Parathyroid adenoma (tissue), 2 donors: Measurements from ENCODE around the gene RIOK3.

Source experiments
- H2AFZ ChIP-seq: fragments of 300-600 bp; sonication (generic); one replicate; pipeline ENCODE4 v1.7.0; 2017; ENCODE audit warnings: antibody characterized with exemption, mild to moderate bottlenecking
- H3K27ac ChIP-seq: fragments of 300-600 bp; sonication (generic); one replicate; pipeline ENCODE4 v1.7.0; 2017
- H3K27me3 ChIP-seq: fragments of 300-600 bp; sonication (generic); one replicate; pipeline ENCODE4 v1.7.0; 2017; ENCODE audit warnings: low read length; ENCODE audit not compliant: control insufficient read depth, insufficient read depth
- H3K36me3 ChIP-seq: fragments of 300-600 bp; sonication (generic); one replicate; pipeline ENCODE4 v1.7.0; 2017; ENCODE audit warnings: low read length; ENCODE audit not compliant: control insufficient read depth, insufficient read depth
- H3K4me1 ChIP-seq: fragments of 300-600 bp; sonication (generic); one replicate; pipeline ENCODE4 v1.7.0; 2017; ENCODE audit warnings: control low read depth
- H3K4me2 ChIP-seq: fragments of 300-600 bp; sonication (generic); one replicate; pipeline ENCODE4 v1.7.0; 2017; ENCODE audit warnings: low read length
- H3K4me3 ChIP-seq: fragments of 300-600 bp; sonication (generic); one replicate; pipeline ENCODE4 v1.7.0; 2017; ENCODE audit warnings: low read depth, low read length
- H3K79me2 ChIP-seq: fragments of 300-600 bp; sonication (generic); one replicate; pipeline ENCODE4 v1.7.0; 2017; ENCODE audit warnings: control low read depth
- H3K9ac ChIP-seq: fragments of 300-600 bp; sonication (generic); one replicate; pipeline ENCODE4 v1.7.0; 2017; ENCODE audit warnings: mild to moderate bottlenecking
- H3K9me3 ChIP-seq: fragments of 300-600 bp; sonication (generic); one replicate; pipeline ENCODE4 v1.7.0; 2017; ENCODE audit warnings: low read length; ENCODE audit not compliant: control insufficient read depth
- TF ChIP-seq, protein P1 (sequence below): fragments of 300-600 bp; sonication (generic); IDR thresholded peaks from one replicate; pipeline ENCODE4 v1.7.0; 2017; ENCODE audit warnings: antibody characterized with exemption, mild to moderate bottlenecking
- donor health status: primary hyperparathyroidism.

The RIOK3 gene

GRCh38 chr18:23529604-23530003, 76.5 kb downstream of the RIOK3 start:
- Histone ChIP-seq H3K4me1 (peaks cover 4% of the 10 kb centered on the region), H3K79me2 (no peaks in the 10 kb centered on the region), H3K9ac (no peak overlapping the region), H3K27ac (no peak overlapping the region), H2AFZ (no peak overlapping the region), H3K27me3 (no peaks in the 10 kb centered on the region), H3K36me3 (no peaks in the 10 kb centered on the region), H3K4me2 (no peak overlapping the region), H3K9me3 (no peaks in the 10 kb centered on the region), H3K4me3 (no peak overlapping the region)
- TF ChIP-seq, protein P1, sequence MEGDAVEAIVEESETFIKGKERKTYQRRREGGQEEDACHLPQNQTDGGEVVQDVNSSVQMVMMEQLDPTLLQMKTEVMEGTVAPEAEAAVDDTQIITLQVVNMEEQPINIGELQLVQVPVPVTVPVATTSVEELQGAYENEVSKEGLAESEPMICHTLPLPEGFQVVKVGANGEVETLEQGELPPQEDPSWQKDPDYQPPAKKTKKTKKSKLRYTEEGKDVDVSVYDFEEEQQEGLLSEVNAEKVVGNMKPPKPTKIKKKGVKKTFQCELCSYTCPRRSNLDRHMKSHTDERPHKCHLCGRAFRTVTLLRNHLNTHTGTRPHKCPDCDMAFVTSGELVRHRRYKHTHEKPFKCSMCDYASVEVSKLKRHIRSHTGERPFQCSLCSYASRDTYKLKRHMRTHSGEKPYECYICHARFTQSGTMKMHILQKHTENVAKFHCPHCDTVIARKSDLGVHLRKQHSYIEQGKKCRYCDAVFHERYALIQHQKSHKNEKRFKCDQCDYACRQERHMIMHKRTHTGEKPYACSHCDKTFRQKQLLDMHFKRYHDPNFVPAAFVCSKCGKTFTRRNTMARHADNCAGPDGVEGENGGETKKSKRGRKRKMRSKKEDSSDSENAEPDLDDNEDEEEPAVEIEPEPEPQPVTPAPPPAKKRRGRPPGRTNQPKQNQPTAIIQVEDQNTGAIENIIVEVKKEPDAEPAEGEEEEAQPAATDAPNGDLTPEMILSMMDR: no peak

GRCh38 chr18:23530195-23530594, 77.1 kb downstream of the RIOK3 start:
- no peaks in the 10 kb centered on the region for H3K36me3 ChIP-seq
- H3K4me1 ChIP-seq: peaks cover 4% of the 10 kb centered on the region
- TF ChIP-seq, protein P1: no peak
- no peak overlapping the region for H3K9ac ChIP-seq
- H2AFZ ChIP-seq: no peak overlapping the region
- H3K9me3 ChIP-seq: no peaks in the 10 kb centered on the region
- H3K4me2 ChIP-seq: no peak overlapping the region
- no peak overlapping the region for H3K27ac ChIP-seq
- no peak overlapping the region for H3K4me3 ChIP-seq
- H3K79me2 ChIP-seq: no peaks in the 10 kb centered on the region
- no peaks in the 10 kb centered on the region for H3K27me3 ChIP-seq

DNA sequence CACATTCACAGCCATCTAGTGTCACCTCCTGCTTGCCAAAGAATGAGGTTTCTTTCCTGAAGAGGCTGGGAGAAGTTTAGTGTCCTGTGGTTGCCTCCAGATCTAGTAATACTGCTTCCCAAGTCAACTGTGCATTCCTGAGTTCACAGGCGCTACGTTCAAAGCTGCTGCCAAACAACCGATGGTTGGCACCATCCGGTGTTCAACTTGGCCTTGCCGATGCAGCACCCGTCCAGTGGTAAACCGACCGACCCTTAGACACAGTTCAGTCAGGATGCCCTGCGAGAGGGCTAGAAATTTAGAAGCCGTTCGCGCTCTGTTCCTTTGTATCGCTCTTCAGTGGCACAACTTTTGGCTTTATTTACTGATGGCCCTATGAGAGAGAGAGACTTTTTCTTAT, 78.8 kb downstream of the RIOK3 start:
- no peaks in the 10 kb centered on the region for H3K79me2 ChIP-seq
- no peaks in the 10 kb centered on the region for H3K27me3 ChIP-seq
- H3K4me3 ChIP-seq: no peak overlapping the region
- no peaks in the 10 kb centered on the region for H3K36me3 ChIP-seq
- no peak overlapping the region for H2AFZ ChIP-seq
- no peaks in the 10 kb centered on the region for H3K9me3 ChIP-seq
- H3K4me1 ChIP-seq: no peaks in the 10 kb centered on the region
- H3K27ac ChIP-seq: no peak overlapping the region
- no peak overlapping the region for H3K9ac ChIP-seq
- TF ChIP-seq, protein P1: no peak
- H3K4me2 ChIP-seq: no peak overlapping the region
